ENCODE measurements around the gene CAMK2B. TPM values are rescaled to one million over a fixed set of nuclear protein-coding genes. Genes with fewer than 3 reads are reported as not detected.

CAMK2B gene
- polyA plus RNA-seq, 1 donor (not counting 4 experiments of a cell fraction or from before 2014, with no cell fraction given) = 0.25 TPM

DNA sequence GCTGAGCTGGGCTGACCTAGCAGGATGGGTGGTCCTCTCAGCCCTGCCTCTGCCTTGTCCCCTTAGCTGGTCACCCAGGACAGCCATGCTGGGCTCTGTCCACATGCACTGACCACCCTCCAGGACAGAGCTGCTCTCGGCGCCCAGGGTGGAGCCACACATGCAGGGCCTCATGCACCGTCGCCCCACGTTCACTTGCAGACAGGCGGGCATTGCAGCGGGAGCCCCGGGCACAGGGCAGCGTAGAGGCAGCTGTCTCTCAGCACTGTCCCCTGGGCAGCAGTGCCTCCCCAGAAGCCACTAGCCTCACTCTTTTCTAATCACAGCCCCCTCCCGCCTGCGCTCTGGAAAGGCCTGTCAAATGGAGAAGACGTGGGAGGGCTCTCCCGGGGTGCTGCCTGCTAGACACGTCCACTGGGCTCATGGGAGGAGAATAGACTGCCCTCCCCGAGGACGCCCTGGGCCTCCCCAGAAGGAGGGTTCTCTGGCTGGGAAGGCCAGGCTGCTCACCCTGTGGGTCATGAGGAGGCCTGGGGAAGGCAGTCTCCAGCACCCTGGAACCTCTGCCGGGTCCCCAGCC lies 87.2 kb downstream of the CAMK2B start:
- H3K9ac ChIP-seq (ENCODE audit: control insufficient read depth, extremely low read depth, insufficient read depth, low read length) = no peak overlapping the region
- dilution Hi-C loops (cut with MboI; ENCODE audit: extremely low pct_ligation_motif_present, low sequenced_read_pairs) = no loop called here
- DNase-seq (ENCODE audit: low read depth, low spot score) = no peak
- H3K27me3 ChIP-seq (ENCODE audit: control insufficient read depth, extremely low read depth, insufficient read depth, low read length) = no peaks in the 10 kb centered on the region
- H4K20me1 ChIP-seq (ENCODE audit: control insufficient read depth, extremely low read depth, insufficient read depth, low read length) = no peaks in the 10 kb centered on the region
- TF ChIP-seq, protein P1, sequence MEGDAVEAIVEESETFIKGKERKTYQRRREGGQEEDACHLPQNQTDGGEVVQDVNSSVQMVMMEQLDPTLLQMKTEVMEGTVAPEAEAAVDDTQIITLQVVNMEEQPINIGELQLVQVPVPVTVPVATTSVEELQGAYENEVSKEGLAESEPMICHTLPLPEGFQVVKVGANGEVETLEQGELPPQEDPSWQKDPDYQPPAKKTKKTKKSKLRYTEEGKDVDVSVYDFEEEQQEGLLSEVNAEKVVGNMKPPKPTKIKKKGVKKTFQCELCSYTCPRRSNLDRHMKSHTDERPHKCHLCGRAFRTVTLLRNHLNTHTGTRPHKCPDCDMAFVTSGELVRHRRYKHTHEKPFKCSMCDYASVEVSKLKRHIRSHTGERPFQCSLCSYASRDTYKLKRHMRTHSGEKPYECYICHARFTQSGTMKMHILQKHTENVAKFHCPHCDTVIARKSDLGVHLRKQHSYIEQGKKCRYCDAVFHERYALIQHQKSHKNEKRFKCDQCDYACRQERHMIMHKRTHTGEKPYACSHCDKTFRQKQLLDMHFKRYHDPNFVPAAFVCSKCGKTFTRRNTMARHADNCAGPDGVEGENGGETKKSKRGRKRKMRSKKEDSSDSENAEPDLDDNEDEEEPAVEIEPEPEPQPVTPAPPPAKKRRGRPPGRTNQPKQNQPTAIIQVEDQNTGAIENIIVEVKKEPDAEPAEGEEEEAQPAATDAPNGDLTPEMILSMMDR (optimal IDR thresholded peaks at IDR 0.05 in 1 of 3, IDR thresholded peaks at IDR 0.05 in 1 of 3, conservative IDR thresholded peaks at IDR 0.05 in 1 of 3; ENCODE audit: extremely low read depth in 1 of 3, insufficient read depth in 2 of 3, low read length in 3 of 3) = no peak
- no peak for TF ChIP-seq EZH2 (IDR thresholded peaks at IDR 0.05; ENCODE audit: low read length)
- no peak for FAIRE-seq
- H3K4me2 ChIP-seq (ENCODE audit: control insufficient read depth, extremely low read depth, insufficient read depth, low read depth, low read length) = no peak overlapping the region
- no peak overlapping the region for H3K4me3 ChIP-seq (ENCODE audit: control insufficient read depth in 2 of 3, extremely low read depth in 1 of 3, insufficient read depth in 2 of 3, low read depth in 1 of 3, low read length in 3 of 3)
- no peaks in the 10 kb centered on the region for H3K9me1 ChIP-seq (ENCODE audit: control insufficient read depth, extremely low read depth, insufficient read depth, low read length)
- no peaks in the 10 kb centered on the region for H3K9me3 ChIP-seq (ENCODE audit: control insufficient read depth, low read depth, low read length)
- no peak overlapping the region for H3K27ac ChIP-seq (ENCODE audit: control insufficient read depth, insufficient read depth, low read length)
- no peak overlapping the region for H2AFZ ChIP-seq (ENCODE audit: control insufficient read depth, low read length)
- no peaks in the 10 kb centered on the region for H3K79me2 ChIP-seq (ENCODE audit: control insufficient read depth, insufficient read depth, low read length)
- peaks cover 3% of the 10 kb centered on the region for H3K4me1 ChIP-seq (ENCODE audit: control insufficient read depth, extremely low read depth, insufficient read depth, low read length)
- no peaks in the 10 kb centered on the region for H3K36me3 ChIP-seq (ENCODE audit: control insufficient read depth in 2 of 2, extremely low read depth in 1 of 2, insufficient read depth in 2 of 2, low read length in 2 of 2)

DNA sequence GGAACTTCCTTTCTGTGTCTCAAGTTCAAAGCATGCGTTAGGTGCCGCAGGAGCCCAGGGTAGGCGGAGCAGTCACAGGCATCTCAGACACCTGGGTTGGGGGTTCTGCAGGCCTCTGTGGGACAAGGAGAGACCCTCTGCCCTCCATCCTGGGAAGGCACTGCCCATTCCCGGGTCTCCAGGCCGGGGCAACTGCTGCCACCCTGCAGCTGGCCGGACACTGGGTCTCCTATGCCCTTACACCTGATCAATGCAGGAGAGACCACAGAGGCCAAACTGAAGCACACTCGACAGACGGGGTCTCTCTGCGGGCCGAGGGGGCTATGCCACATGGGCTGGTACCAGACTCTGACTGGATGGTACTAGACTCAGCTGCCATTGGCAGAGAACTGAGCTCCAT lies 87.7 kb downstream of the CAMK2B start:
- H3K27ac ChIP-seq (ENCODE audit: control insufficient read depth, insufficient read depth, low read length) = no peak overlapping the region
- dilution Hi-C loops (cut with MboI; ENCODE audit: extremely low pct_ligation_motif_present, low sequenced_read_pairs) = no loop called here
- DNase-seq (ENCODE audit: low read depth, low spot score) (no peak), FAIRE-seq (no peak)
- H3K79me2 ChIP-seq (ENCODE audit: control insufficient read depth, insufficient read depth, low read length) = no peaks in the 10 kb centered on the region
- H3K9me1 ChIP-seq (ENCODE audit: control insufficient read depth, extremely low read depth, insufficient read depth, low read length) = no peaks in the 10 kb centered on the region
- H3K9me3 ChIP-seq (ENCODE audit: control insufficient read depth, low read depth, low read length) = no peaks in the 10 kb centered on the region
- no peaks in the 10 kb centered on the region for H3K27me3 ChIP-seq (ENCODE audit: control insufficient read depth, extremely low read depth, insufficient read depth, low read length)
- H3K36me3 ChIP-seq (ENCODE audit: control insufficient read depth in 2 of 2, extremely low read depth in 1 of 2, insufficient read depth in 2 of 2, low read length in 2 of 2) = no peaks in the 10 kb centered on the region
- TF ChIP-seq, protein P1 (optimal IDR thresholded peaks at IDR 0.05 in 1 of 3, IDR thresholded peaks at IDR 0.05 in 1 of 3, conservative IDR thresholded peaks at IDR 0.05 in 1 of 3; ENCODE audit: extremely low read depth in 1 of 3, insufficient read depth in 2 of 3, low read length in 3 of 3) = no peak
- TF ChIP-seq EZH2 (IDR thresholded peaks at IDR 0.05; ENCODE audit: low read length) = no peak
- no peak overlapping the region for H3K4me2 ChIP-seq (ENCODE audit: control insufficient read depth, extremely low read depth, insufficient read depth, low read depth, low read length)
- H3K4me3 ChIP-seq (ENCODE audit: control insufficient read depth in 2 of 3, extremely low read depth in 1 of 3, insufficient read depth in 2 of 3, low read depth in 1 of 3, low read length in 3 of 3) = no peak overlapping the region
- H3K4me1 ChIP-seq (ENCODE audit: control insufficient read depth, extremely low read depth, insufficient read depth, low read length) = peaks cover 3% of the 10 kb centered on the region
- H3K9ac ChIP-seq (ENCODE audit: control insufficient read depth, extremely low read depth, insufficient read depth, low read length) = no peak overlapping the region
- H4K20me1 ChIP-seq (ENCODE audit: control insufficient read depth, extremely low read depth, insufficient read depth, low read length) = no peaks in the 10 kb centered on the region
- no peak overlapping the region for H2AFZ ChIP-seq (ENCODE audit: control insufficient read depth, low read length)
